Neuronal stem cell (in vitro differentiated cells): ENCODE measurements around the gene LRRC40.

Experiments
- DNase-seq: peaks from one replicate; pipeline ENCODE4 v3.0.0-alpha.2; 2013; ENCODE audit warnings: low spot score
- H2AFZ ChIP-seq: one replicate; pipeline ENCODE4 v1.6.1; 2013; ENCODE audit warnings: mild to moderate bottlenecking, low read length, inconsistent platforms
- H2AK5ac ChIP-seq: 2 replicates; pipeline ENCODE4 v1.6.1; 2013; ENCODE audit warnings: low read depth, mild to moderate bottlenecking, inconsistent platforms, low read length, moderate library complexity, mixed read lengths
- H2BK120ac ChIP-seq: 2 replicates; pipeline ENCODE4 v1.6.1; 2013; ENCODE audit warnings: low read depth, mild to moderate bottlenecking, inconsistent platforms, low read length, moderate library complexity, mixed read lengths
- H2BK12ac ChIP-seq: one replicate; pipeline ENCODE4 v1.6.1; 2013; ENCODE audit warnings: low read length, inconsistent platforms
- H2BK15ac ChIP-seq: 2 replicates; pipeline ENCODE4 v1.6.1; 2013; ENCODE audit warnings: mild to moderate bottlenecking, low read length, inconsistent platforms, mixed read lengths
- H2BK5ac ChIP-seq: one replicate; pipeline ENCODE4 v1.6.1; 2013; ENCODE audit warnings: inconsistent platforms, mild to moderate bottlenecking, low read length, moderate library complexity
- H3K14ac ChIP-seq: one replicate; pipeline ENCODE4 v1.6.1; 2013; ENCODE audit warnings: low read length, inconsistent platforms
- H3K18ac ChIP-seq: 2 replicates; pipeline ENCODE4 v1.6.1; 2013; ENCODE audit warnings: low read length, inconsistent platforms
- H3K23ac ChIP-seq: 2 replicates; pipeline ENCODE4 v1.6.1; 2013; ENCODE audit warnings: low read depth, mild to moderate bottlenecking, mixed read lengths, low read length, inconsistent platforms; ENCODE audit not compliant: poor library complexity
- H3K27ac ChIP-seq: replicated peaks from 3 replicates; pipeline ENCODE4 v1.5.1; 2013; ENCODE audit warnings: low read length, inconsistent platforms
- H3K27me3 ChIP-seq, 3 experiments: 2 replicates each; pipeline ENCODE4 v1.6.1; 2013; ENCODE audit warnings: low read length in 3 of 3, mild to moderate bottlenecking in 2 of 3, inconsistent platforms in 1 of 3, low read depth in 1 of 3, mixed read lengths in 1 of 3, moderate library complexity in 1 of 3; ENCODE audit not compliant: control insufficient read depth in 3 of 3, insufficient read depth in 3 of 3
- H3K36me3 ChIP-seq, 2 donors: replicated peaks in 1 of 2; 2 replicates each; pipeline ENCODE4 v1.6.1; 2013; ENCODE audit warnings: low read length in 2 of 2; ENCODE audit not compliant: control insufficient read depth in 2 of 2, insufficient read depth in 2 of 2
- H3K4ac ChIP-seq: 2 replicates; pipeline ENCODE4 v1.6.1; 2013; ENCODE audit warnings: inconsistent platforms, mild to moderate bottlenecking, low read length, moderate library complexity
- H3K4me1 ChIP-seq, 2 donors: 1 replicate in 1 of 2; 2 replicates in 1 of 2; pipeline ENCODE4 v1.6.1; 2013; ENCODE audit warnings: low read length in 2 of 2, low read depth in 1 of 2; ENCODE audit not compliant: control insufficient read depth in 2 of 2, insufficient read depth in 1 of 2
- H3K4me2 ChIP-seq: one replicate; pipeline ENCODE4 v1.6.1; 2013; ENCODE audit warnings: mild to moderate bottlenecking, low read length, inconsistent platforms; ENCODE audit not compliant: insufficient read depth, poor library complexity, severe bottlenecking
- H3K4me3 ChIP-seq, 2 donors: 2 replicates each; pipeline ENCODE4 v1.5.1; 2013; ENCODE audit warnings: low read length in 2 of 2, mild to moderate bottlenecking in 2 of 2, inconsistent platforms in 1 of 2, moderate library complexity in 1 of 2
- H3K79me1 ChIP-seq: one replicate; pipeline ENCODE4 v1.6.1; 2013; ENCODE audit warnings: low read depth, mild to moderate bottlenecking, inconsistent platforms, low read length, moderate library complexity
- H3K9ac ChIP-seq: one replicate; pipeline ENCODE4 v1.6.1; 2013; ENCODE audit warnings: mild to moderate bottlenecking, low read depth, low read length, inconsistent platforms; ENCODE audit not compliant: poor library complexity
- H3K9me3 ChIP-seq, 2 donors: replicated peaks in 1 of 2; 2 replicates each; pipeline versions ENCODE3 to v1.6.1; 2013; ENCODE audit warnings: low read length in 2 of 2, mild to moderate bottlenecking in 2 of 2, inconsistent platforms in 1 of 2, low read depth in 1 of 2, mixed read lengths in 1 of 2, moderate library complexity in 1 of 2; ENCODE audit not compliant: control insufficient read depth in 2 of 2, insufficient read depth in 1 of 2
- H4K8ac ChIP-seq: one replicate; pipeline ENCODE4 v1.6.1; 2013; ENCODE audit warnings: low read depth, mild to moderate bottlenecking, inconsistent platforms, low read length, moderate library complexity
- H4K91ac ChIP-seq: one replicate; pipeline ENCODE4 v1.6.1; 2013; ENCODE audit warnings: low read length, low read depth, mild to moderate bottlenecking, inconsistent platforms; ENCODE audit not compliant: poor library complexity
- WGBS, 2 donors: extraction: QIAGEN DNeasy Blood & Tissue Kit; methylation state at CpG; one replicate each; pipeline ENCODE4 v1.1.7; 2013; ENCODE audit warnings: missing lambda C conversion rate in 2 of 2, mixed read lengths in 1 of 2; ENCODE audit not compliant: insufficient read length in 2 of 2, insufficient replicate concordance in 1 of 2; ENCODE audit errors: extremely low coverage in 2 of 2; 5-methylcytosine and 5-hydroxymethylcytosine counted together

The LRRC40 gene

GRCh38 chr1:70169018-70169839 lies 36.1 kb downstream of the LRRC40 start:
- Histone ChIP-seq H3K4me1 (peaks cover 0 to 2% of the 10 kb centered on the region in 2 donors), H3K79me1 (no peaks in the 10 kb centered on the region), H3K14ac (no peak overlapping the region), H3K27ac (no peak overlapping the region), H4K8ac (no peak overlapping the region), H3K18ac (no peak overlapping the region), H3K36me3 (peaks cover 0 to 42% of the 10 kb centered on the region in 2 donors), H4K91ac (no peak overlapping the region), H3K4me2 (no peak overlapping the region), H3K4ac (no peak overlapping the region), H2BK15ac (no peak overlapping the region), H2BK12ac (no peak overlapping the region), H2AK5ac (no peak overlapping the region), H3K4me3 (no peak overlapping the region), H3K9me3 (peaks cover 0 to 12% of the 10 kb centered on the region in 2 donors), H3K9ac (no peak overlapping the region), H2AFZ (no peak overlapping the region), H3K27me3 (no peaks in the 10 kb centered on the region), H2BK5ac (no peak overlapping the region), H2BK120ac (no peak overlapping the region), H3K23ac (no peak overlapping the region)
- no CpG with 5 or more reads among the region's 5 CpGs for WGBS, 2 donors
- no peak for DNase-seq

DNA sequence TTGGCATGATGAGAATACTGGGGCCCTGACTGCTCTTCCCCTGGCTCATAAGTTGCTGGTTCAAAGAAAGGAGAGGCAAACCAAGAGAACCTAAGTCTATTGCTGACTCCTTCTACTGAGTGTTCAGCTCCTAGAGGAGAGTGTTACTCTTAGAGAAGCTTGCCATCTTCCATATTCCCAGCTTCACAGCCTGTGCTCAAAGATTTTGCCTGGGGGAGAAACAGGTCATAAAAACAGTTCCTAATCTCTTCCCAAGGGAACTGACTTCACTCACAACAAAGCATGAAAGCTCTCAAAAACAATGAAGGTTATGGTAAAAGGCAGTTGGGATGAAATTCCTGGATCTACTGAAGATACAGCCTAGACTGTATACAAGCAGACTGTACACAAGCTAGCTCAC lies 37.1 kb downstream of the LRRC40 start:
- no peak overlapping the region for H3K9ac ChIP-seq
- H3K4me1 ChIP-seq = peaks cover 0 to 2% of the 10 kb centered on the region in 2 donors
- H3K4me2 ChIP-seq = no peak overlapping the region
- no peak overlapping the region for H2AK5ac ChIP-seq
- no peak overlapping the region for H3K4me3 ChIP-seq
- H3K18ac ChIP-seq = no peak overlapping the region
- H3K27ac ChIP-seq = no peak overlapping the region
- no peak overlapping the region for H4K8ac ChIP-seq
- no peak overlapping the region for H3K4ac ChIP-seq
- H2BK12ac ChIP-seq = no peak overlapping the region
- no peaks in the 10 kb centered on the region for H3K79me1 ChIP-seq
- peaks cover 0 to 46% of the 10 kb centered on the region in 2 donors for H3K36me3 ChIP-seq
- no peak overlapping the region for H3K23ac ChIP-seq
- H2BK120ac ChIP-seq = no peak overlapping the region
- peaks cover 0 to 12% of the 10 kb centered on the region in 2 donors for H3K9me3 ChIP-seq
- H2BK5ac ChIP-seq = no peak overlapping the region
- no peak overlapping the region for H3K14ac ChIP-seq
- no peak overlapping the region for H2AFZ ChIP-seq
- H3K27me3 ChIP-seq = no peaks in the 10 kb centered on the region
- no peak overlapping the region for H4K91ac ChIP-seq
- no peak overlapping the region for H2BK15ac ChIP-seq
- no peak for DNase-seq

- no peak overlapping the region for H2BK5ac ChIP-seq
- no peak overlapping the region for H3K14ac ChIP-seq
- no CpG with 5 or more reads among the region's 4 CpGs for WGBS, 2 donors
- no peak overlapping the region for H4K8ac ChIP-seq
- no peak overlapping the region for H4K91ac ChIP-seq
- H3K4ac ChIP-seq = no peak overlapping the region
- no peak overlapping the region for H3K9ac ChIP-seq
- H2BK15ac ChIP-seq = no peak overlapping the region
- no peak overlapping the region for H2AK5ac ChIP-seq
- H3K27ac ChIP-seq = no peak overlapping the region
- DNase-seq = no peak
- H3K23ac ChIP-seq = no peak overlapping the region
- peaks cover 0 to 2% of the 10 kb centered on the region in 2 donors for H3K4me1 ChIP-seq
- no peak overlapping the region for H2BK12ac ChIP-seq
- H3K9me3 ChIP-seq = no peaks in the 10 kb centered on the region
- no peak overlapping the region for H3K4me3 ChIP-seq
- no peaks in the 10 kb centered on the region for H3K79me1 ChIP-seq
- peaks cover 0 to 46% of the 10 kb centered on the region in 2 donors for H3K36me3 ChIP-seq
- H2AFZ ChIP-seq = no peak overlapping the region
- no peaks in the 10 kb centered on the region for H3K27me3 ChIP-seq
- no peak overlapping the region for H3K18ac ChIP-seq
- no peak overlapping the region for H2BK120ac ChIP-seq
- no peak overlapping the region for H3K4me2 ChIP-seq
These were observed 41.0 kb downstream of the LRRC40 start for GRCh38 chr1:70164350-70164749.

GRCh38 chr1:70156529-70157120 lies 48.8 kb downstream of the LRRC40 start:
- H3K14ac ChIP-seq = no peak overlapping the region
- no peak for DNase-seq
- no peak overlapping the region for H2BK12ac ChIP-seq
- H3K18ac ChIP-seq = no peak overlapping the region
- H2BK15ac ChIP-seq = no peak overlapping the region
- no peak overlapping the region for H3K4me2 ChIP-seq
- H3K27me3 ChIP-seq = no peaks in the 10 kb centered on the region
- no peak overlapping the region for H3K4me3 ChIP-seq
- no peak overlapping the region for H3K27ac ChIP-seq
- H3K4me1 ChIP-seq = no peaks in the 10 kb centered on the region
- H3K9ac ChIP-seq = no peak overlapping the region
- H2BK120ac ChIP-seq = no peak overlapping the region
- WGBS, 2 donors = no CpG with 5 or more reads among the region's 5 CpGs
- H3K4ac ChIP-seq = no peak overlapping the region
- no peak overlapping the region for H3K23ac ChIP-seq
- peaks cover 0 to 56% of the 10 kb centered on the region in 2 donors for H3K36me3 ChIP-seq
- H2BK5ac ChIP-seq = no peak overlapping the region
- H4K8ac ChIP-seq = no peak overlapping the region
- no peak overlapping the region for H2AFZ ChIP-seq
- no peaks in the 10 kb centered on the region for H3K9me3 ChIP-seq
- H4K91ac ChIP-seq = no peak overlapping the region
- no peaks in the 10 kb centered on the region for H3K79me1 ChIP-seq
- H2AK5ac ChIP-seq = no peak overlapping the region
